Measurements from ENCODE around the gene UBE2D2.

UBE2D2 gene

GRCh38 chr5:139665626-139666025 is 104.5 kb downstream of the UBE2D2 start:
- 0 out of 22 replicates have a peak, but pooled peaks cover 0 to 4% (median 0%) of the 10 kb centered on the region in 11 experiments for H3K36me3 ChIP-seq
- peak overlapping the region in 2 of 10 experiments; percentile 13 to 36; a peak in 2 of 20 replicates for H3K4me3 ChIP-seq
- H3K9ac ChIP-seq = peak overlapping the region; percentile 47 to 90 (median 65); a peak in 17 of 22 replicates
- peak overlapping the region; percentile 94 to 100 (median 99) for H3K4me2 ChIP-seq
- H3K27ac ChIP-seq = peak overlapping the region; percentile 70 to 95 (median 77); a peak in 20 of 22 replicates
- H3K4me1 ChIP-seq = peaks cover 98 to 100% (median 99%) of the 10 kb centered on the region in 10 experiments
- no peak for TF ChIP-seq Cebpa-rat (IDR thresholded peaks at IDR 0.05)
- H4K20me1 ChIP-seq = peaks cover 19 to 70% (median 50%) of the 10 kb centered on the region in 11 experiments; a peak in 15 of 22 replicates
- no peaks in the 10 kb centered on the region for H3K9me3 ChIP-seq (replicated peaks in 1 of 11)
- H3K27me3 ChIP-seq = no peaks in the 10 kb centered on the region

- peaks cover 27 to 75% (median 55%) of the 10 kb centered on the region in 11 experiments; a peak in 15 of 22 replicates for H4K20me1 ChIP-seq
- TF ChIP-seq Cebpa-rat (IDR thresholded peaks at IDR 0.05) = no peak
- 0 out of 22 replicates have a peak, but pooled peaks cover 0 to 4% (median 0%) of the 10 kb centered on the region in 11 experiments for H3K36me3 ChIP-seq
- H3K9me3 ChIP-seq (replicated peaks in 1 of 11) = no peaks in the 10 kb centered on the region
- H3K27ac ChIP-seq = peak overlapping the region in 9 of 11 experiments; percentile 3 to 95 (median 78); a peak in 16 of 22 replicates
- H3K9ac ChIP-seq = peak overlapping the region in 10 of 11 experiments; percentile 59 to 90 (median 82); a peak in 15 of 22 replicates
- no peaks in the 10 kb centered on the region for H3K27me3 ChIP-seq
- H3K4me2 ChIP-seq = peak overlapping the region; percentile 94 to 100 (median 99)
- H3K4me3 ChIP-seq = peak overlapping the region in 2 of 10 experiments; percentile 27 to 73; a peak in 1 of 20 replicates
- peaks cover 99 to 100% (median 100%) of the 10 kb centered on the region in 10 experiments for H3K4me1 ChIP-seq
These were observed 105.4 kb downstream of the UBE2D2 start for GRCh38 chr5:139666551-139666950.

GRCh38 chr5:139667001-139667729 is 106.0 kb downstream of the UBE2D2 start:
- peaks cover 99 to 100% (median 100%) of the 10 kb centered on the region in 10 experiments for H3K4me1 ChIP-seq
- TF ChIP-seq Cebpa-rat (IDR thresholded peaks at IDR 0.05) = no peak
- H3K9ac ChIP-seq = peak overlapping the region; percentile 32 to 93 (median 85); a peak in 16 of 22 replicates
- no peaks in the 10 kb centered on the region for H3K9me3 ChIP-seq (replicated peaks in 1 of 11)
- peak overlapping the region in 5 of 10 experiments; percentile 62 to 73 (median 65); a peak in 9 of 20 replicates for H3K4me3 ChIP-seq
- peaks cover 27 to 70% (median 49%) of the 10 kb centered on the region in 11 experiments; a peak in 16 of 22 replicates for H4K20me1 ChIP-seq
- peak overlapping the region; percentile 94 to 100 (median 99) for H3K4me2 ChIP-seq
- 0 out of 22 replicates have a peak, but pooled peaks cover 0 to 4% (median 0%) of the 10 kb centered on the region in 11 experiments for H3K36me3 ChIP-seq
- H3K27ac ChIP-seq = peak overlapping the region in 9 of 11 experiments; percentile 84 to 95 (median 90); a peak in 17 of 22 replicates
- no peaks in the 10 kb centered on the region for H3K27me3 ChIP-seq

- TF ChIP-seq Cebpa-rat (IDR thresholded peaks at IDR 0.05) = no peak
- Histone ChIP-seq H3K36me3 (0 out of 22 replicates have a peak, but pooled peaks cover 0 to under 1% (median 0%) of the 10 kb centered on the region in 11 experiments), H3K4me3 (peak overlapping the region; percentile 43 to 73 (median 63)), H3K4me1 (peaks cover 99 to 100% (median 100%) of the 10 kb centered on the region in 10 experiments), H4K20me1 (peaks cover 31 to 68% (median 51%) of the 10 kb centered on the region in 11 experiments; a peak in 16 of 22 replicates), H3K4me2 (peak overlapping the region; percentile 94 to 100 (median 99)), H3K27ac (peak overlapping the region in 10 of 11 experiments; percentile 77 to 95 (median 90); a peak in 19 of 22 replicates), H3K9me3 (replicated peaks in 1 of 11) (no peaks in the 10 kb centered on the region), H3K9ac (peak overlapping the region; percentile 76 to 93 (median 85)), H3K27me3 (no peaks in the 10 kb centered on the region)
These were observed 106.6 kb downstream of the UBE2D2 start for GRCh38 chr5:139667730-139668063.

GRCh38 chr5:139668064-139668880 is 107.1 kb downstream of the UBE2D2 start:
- H3K27ac ChIP-seq = peak overlapping the region; percentile 53 to 95 (median 90)
- no peak for TF ChIP-seq Cebpa-rat (IDR thresholded peaks at IDR 0.05)
- peak overlapping the region; percentile 43 to 73 (median 63) for H3K4me3 ChIP-seq
- H4K20me1 ChIP-seq = peaks cover 36 to 73% (median 56%) of the 10 kb centered on the region in 11 experiments; a peak in 16 of 22 replicates
- no peaks in the 10 kb centered on the region for H3K36me3 ChIP-seq
- H3K9me3 ChIP-seq (replicated peaks in 1 of 11) = no peaks in the 10 kb centered on the region
- peak overlapping the region; percentile 76 to 93 (median 85) for H3K9ac ChIP-seq
- H3K4me1 ChIP-seq = peaks cover 99 to 100% (median 100%) of the 10 kb centered on the region in 10 experiments
- H3K4me2 ChIP-seq = peak overlapping the region; percentile 94 to 100 (median 99)
- no peaks in the 10 kb centered on the region for H3K27me3 ChIP-seq

GRCh38 chr5:139668924-139669661 is 108.0 kb downstream of the UBE2D2 start:
- Histone ChIP-seq H4K20me1 (peaks cover 36 to 81% (median 53%) of the 10 kb centered on the region in 11 experiments; a peak in 19 of 22 replicates), H3K27ac (peak overlapping the region; percentile 17 to 95 (median 90); a peak in 21 of 22 replicates)

GRCh38 chr5:139669662-139670368 is 108.7 kb downstream of the UBE2D2 start:
- TF ChIP-seq Cebpa-rat (IDR thresholded peaks at IDR 0.05) = no peak
- Histone ChIP-seq H3K27ac (peak overlapping the region in 10 of 11 experiments; percentile 47 to 95 (median 90); a peak in 21 of 22 replicates), H3K4me2 (peak overlapping the region; percentile 94 to 100 (median 99)), H3K4me1 (peaks cover 98 to 100% (median 100%) of the 10 kb centered on the region in 10 experiments), H3K4me3 (peak overlapping the region; percentile 43 to 73 (median 63); a peak in 19 of 20 replicates), H3K9me3 (replicated peaks in 1 of 11) (no peaks in the 10 kb centered on the region), H3K36me3 (no peaks in the 10 kb centered on the region), H3K27me3 (no peaks in the 10 kb centered on the region), H3K9ac (peak overlapping the region; percentile 56 to 93 (median 85); a peak in 21 of 22 replicates), H4K20me1 (peaks cover 30 to 89% (median 58%) of the 10 kb centered on the region in 11 experiments; a peak in 19 of 22 replicates)

More at GRCh38 chr5:139668924-139669661, 108.0 kb downstream of the UBE2D2 start:
- peaks cover 98 to 100% (median 100%) of the 10 kb centered on the region in 10 experiments for H3K4me1 ChIP-seq
- peak overlapping the region; percentile 43 to 73 (median 63) for H3K4me3 ChIP-seq
- no peaks in the 10 kb centered on the region for H3K36me3 ChIP-seq
- H3K9me3 ChIP-seq (replicated peaks in 1 of 11) = no peaks in the 10 kb centered on the region
- TF ChIP-seq Cebpa-rat (IDR thresholded peaks at IDR 0.05) = no peak
- H3K4me2 ChIP-seq = peak overlapping the region; percentile 94 to 100 (median 99)
- no peaks in the 10 kb centered on the region for H3K27me3 ChIP-seq
- peak overlapping the region; percentile 76 to 93 (median 85) for H3K9ac ChIP-seq
